GM21381 (cell line): ENCODE measurements around the gene CDH13.

Experiments
- ATAC-seq: cut with Tn5 transposase; IDR thresholded peaks from one replicate; pipeline ENCODE4 v1.9.1; 2021; ENCODE audit warnings: mild to moderate bottlenecking, moderate library complexity; ENCODE audit not compliant: unreplicated experiment

Gene CDH13

GRCh38 chr16:83021746-83022145 lies 395.0 kb downstream of the CDH13 start:
- ATAC-seq = no peak

GRCh38 chr16:83023011-83023410 lies 396.2 kb downstream of the CDH13 start:
- no peak for ATAC-seq

- ATAC-seq = no peak
Observed at GRCh38 chr16:83023640-83024039, 396.9 kb downstream of the CDH13 start.

DNA sequence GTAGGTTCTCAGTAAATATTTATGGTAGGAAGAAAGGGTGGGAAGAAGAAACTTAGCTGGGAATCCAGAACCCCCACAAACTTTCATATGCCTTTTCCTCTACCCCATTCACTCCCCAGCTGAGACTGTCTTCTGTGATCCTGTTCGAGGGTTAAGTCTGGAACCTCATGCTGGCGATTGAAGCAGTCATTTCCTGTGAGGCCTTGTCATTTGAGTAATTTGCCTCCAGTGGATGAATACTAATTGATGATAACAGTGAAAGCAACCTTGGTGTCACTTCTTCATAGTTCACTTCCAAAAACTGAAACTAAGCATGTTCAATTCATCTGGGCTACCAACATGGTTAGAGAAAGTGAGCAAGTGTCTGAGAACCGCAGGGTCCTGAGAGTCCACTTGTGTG lies 401.2 kb downstream of the CDH13 start:
- no peak for ATAC-seq

DNA sequence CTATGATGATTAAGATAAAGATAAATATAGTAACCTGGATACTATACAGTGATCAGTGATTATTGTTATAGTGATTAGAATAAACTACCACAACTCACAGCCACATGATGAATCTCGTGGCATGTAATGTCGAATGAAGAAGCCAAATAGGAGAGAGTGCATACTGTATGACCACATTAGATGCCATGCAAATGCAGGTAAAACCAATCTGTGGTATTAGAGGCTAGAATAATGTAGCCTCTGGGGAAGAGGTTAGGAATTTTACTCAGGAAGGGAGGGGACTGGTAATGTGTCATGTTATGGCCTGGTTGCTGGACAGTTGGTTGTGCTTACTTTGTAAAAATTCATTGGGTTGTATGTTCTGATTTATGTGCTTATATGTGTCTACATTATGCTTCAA lies 402.7 kb downstream of the CDH13 start:
- no peak for ATAC-seq

GRCh38 chr16:83031524-83031923 lies 404.8 kb downstream of the CDH13 start:
- ATAC-seq = no peak

DNA sequence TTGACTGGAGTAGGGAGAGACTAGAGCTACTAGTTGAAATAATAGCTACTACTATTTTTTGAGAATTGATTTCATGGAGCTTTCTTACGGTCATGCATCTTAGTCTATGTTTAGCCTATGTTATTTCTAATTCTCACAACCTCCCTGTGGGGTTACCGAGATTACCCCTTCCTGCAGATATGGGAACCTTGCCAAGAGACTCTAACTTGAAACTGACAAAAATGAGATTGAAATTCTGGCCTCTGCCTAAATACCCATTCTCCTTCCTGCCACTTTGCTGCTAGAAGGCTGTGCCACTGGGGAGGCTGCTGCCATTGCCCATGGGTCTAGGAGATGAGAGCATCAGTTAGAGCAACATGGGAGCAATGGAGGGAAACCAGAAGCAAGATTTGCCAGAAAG lies 410.3 kb downstream of the CDH13 start:
- ATAC-seq = no peak

GRCh38 chr16:83037884-83038283 lies 411.1 kb downstream of the CDH13 start:
- no peak for ATAC-seq

DNA sequence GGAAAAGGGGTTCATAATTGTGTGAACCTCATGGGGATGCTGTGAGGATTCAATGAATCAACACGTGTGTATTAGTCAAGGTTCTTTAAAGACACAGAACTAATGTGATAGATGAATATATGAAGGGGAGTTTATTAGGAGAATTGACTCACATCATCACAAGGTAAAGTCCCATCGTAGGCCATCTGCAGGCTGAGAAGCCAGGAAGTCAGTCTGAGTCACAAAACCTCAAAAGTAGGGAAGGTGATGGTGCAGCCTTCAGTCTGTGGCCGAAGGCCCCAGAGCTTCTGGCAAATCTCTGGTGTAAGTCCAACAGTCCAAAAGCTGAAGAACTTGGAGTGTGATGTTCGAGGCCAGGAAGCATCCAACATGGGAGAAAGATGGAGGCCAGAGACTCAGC lies 413.4 kb downstream of the CDH13 start:
- no peak for ATAC-seq

- ATAC-seq = no peak
Observed at GRCh38 chr16:83044589-83044988, 417.8 kb downstream of the CDH13 start.

DNA sequence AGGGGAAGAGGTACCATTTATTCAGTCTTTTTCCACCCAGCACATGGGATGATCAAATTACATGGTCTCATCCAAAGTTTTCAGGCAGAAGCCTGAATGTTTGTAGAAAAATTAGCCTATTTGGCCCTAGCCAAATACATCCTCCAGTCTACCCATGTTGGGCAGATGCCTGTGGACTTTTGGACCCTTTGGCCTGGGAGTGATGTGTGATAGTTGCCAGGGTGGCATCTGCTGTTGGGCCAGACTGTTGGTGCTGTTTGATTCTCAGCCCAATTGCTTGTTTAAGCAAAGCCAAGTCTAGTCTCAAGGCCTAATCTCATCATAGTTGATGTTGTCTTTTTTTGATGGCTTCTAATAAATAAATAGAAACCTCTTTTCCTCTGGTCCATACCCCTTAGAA lies 419.0 kb downstream of the CDH13 start:
- no peak for ATAC-seq

- ATAC-seq = no peak
Observed at GRCh38 chr16:83046664-83047063, 419.9 kb downstream of the CDH13 start.

DNA sequence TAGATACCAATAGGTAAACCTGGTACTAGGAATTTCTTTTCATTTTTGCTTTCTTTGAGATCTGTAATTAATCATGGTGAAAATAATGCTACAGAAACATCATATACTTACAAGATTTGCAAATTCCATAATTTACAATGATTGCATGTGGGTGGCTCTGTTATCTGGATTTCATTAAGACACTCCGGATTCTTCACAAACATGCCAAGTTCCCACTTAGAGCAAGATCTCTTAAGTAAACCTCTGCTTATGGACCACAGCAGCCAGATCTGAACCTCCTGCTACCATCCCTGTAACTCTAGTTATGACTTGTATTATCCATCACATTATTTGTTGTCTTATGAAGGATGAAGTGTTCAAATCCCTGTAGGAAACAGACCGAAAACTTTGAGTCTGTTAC lies 424.7 kb downstream of the CDH13 start:
- no peak for ATAC-seq

DNA sequence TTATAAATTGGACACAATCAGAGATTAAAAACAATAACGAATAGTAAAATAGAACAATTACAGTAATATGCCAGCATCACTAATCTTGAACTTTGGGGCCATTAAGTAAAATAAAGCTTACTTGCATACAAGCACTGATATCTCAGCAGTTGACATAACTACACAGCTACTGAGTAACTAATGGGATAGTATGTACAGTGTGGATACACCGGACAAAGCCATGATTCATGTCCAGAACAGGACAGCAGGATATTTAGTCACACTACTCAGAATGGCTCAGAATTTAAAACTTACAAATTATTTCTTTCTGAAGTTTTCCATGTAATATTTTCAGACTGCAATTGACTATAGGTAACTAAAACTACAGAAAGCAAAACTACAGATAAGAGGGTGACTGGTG lies 427.5 kb downstream of the CDH13 start:
- ATAC-seq = no peak

GRCh38 chr16:83058376-83058775 lies 431.6 kb downstream of the CDH13 start:
- ATAC-seq = no peak

- ATAC-seq = no peak
Observed at GRCh38 chr16:83059237-83059636, 432.5 kb downstream of the CDH13 start.

- ATAC-seq = no peak
Observed at GRCh38 chr16:83066011-83066410, 439.2 kb downstream of the CDH13 start.

GRCh38 chr16:83066881-83067280 lies 440.1 kb downstream of the CDH13 start:
- no peak for ATAC-seq

GRCh38 chr16:83068686-83069085 lies 441.9 kb downstream of the CDH13 start:
- no peak for ATAC-seq

GRCh38 chr16:83070416-83071209 lies 443.8 kb downstream of the CDH13 start:
- ATAC-seq = no peak

DNA sequence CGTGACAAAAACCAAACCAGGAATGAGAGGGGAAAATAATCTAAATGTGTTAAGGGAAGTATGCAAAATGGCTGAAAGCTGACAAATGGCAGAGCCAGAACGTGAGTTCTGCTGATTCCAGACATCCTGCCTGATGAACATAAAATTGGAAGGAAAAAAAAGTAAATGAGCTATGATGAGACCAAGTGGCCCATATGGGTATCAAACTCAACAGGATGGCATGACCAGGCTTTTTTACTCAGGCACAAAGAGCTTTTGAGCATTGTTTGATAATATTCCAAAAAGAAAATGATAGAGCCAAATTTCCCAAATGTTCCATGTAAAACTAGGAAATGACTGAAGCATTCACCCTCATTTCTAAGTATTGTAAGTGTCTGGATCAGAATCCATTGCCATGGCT lies 449.2 kb downstream of the CDH13 start:
- ATAC-seq = no peak

DNA sequence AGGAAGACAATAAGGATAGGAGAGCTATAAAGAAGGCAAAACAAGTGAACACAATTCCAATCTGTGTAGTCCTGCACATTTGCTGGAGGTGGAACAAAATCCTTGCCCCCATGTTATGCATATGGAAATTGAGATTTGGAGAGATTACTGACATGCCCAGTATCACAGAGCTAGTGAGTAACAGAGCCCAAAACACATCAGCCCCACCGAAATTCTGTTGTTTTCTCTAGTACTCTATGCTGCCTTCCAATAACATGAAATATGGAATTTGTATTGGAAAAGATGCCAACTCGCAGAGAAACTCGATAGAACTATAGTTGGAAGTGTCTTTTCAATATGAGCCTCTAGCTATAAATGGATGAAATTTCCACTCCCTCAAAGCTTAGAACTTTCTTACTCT lies 456.6 kb downstream of the CDH13 start:
- ATAC-seq = no peak

DNA sequence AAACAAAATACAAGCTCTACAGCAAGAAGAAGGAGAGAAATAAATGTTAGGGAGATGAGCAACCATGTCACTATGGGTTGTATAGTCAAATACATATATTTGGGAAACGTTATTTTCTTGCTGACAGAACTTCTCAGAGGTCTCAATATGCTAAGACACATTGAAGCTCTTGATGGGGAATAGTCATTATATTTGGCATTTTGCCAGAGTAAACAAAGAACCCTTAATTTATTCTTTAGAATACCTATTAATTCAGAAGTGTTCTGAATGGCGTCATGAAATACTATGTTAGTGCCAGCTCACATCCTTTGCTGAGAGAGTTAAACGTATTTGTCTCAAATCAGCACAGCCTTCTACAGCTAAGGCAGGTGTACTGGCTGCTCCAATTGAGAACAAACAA lies 458.9 kb downstream of the CDH13 start:
- no peak for ATAC-seq
